H1 (cell line): ENCODE measurements around the gene NCOA1. TPM values are rescaled to one million over a fixed set of nuclear protein-coding genes. Genes with fewer than 3 reads are reported as not detected.

Source experiments
- CTCF ChIA-PET: fragments of 300-600 bp; sonication (Branson Sonifier 250); formaldehyde crosslinking; loops from one replicate; lab custom pipeline; 2021; ENCODE audit not compliant: partially characterized antibody; lab: Charles Lee
- POLR2A ChIA-PET: fragments of 300-600 bp; sonication (Branson Sonifier 250); formaldehyde crosslinking; loops from one replicate; lab custom pipeline; 2021; ENCODE audit warnings: inconsistent platforms; ENCODE audit not compliant: partially characterized antibody; lab: Charles Lee
- DNase-seq, 2 experiments: peaks; one replicate each; pipeline versions ENCODE4 v3.0.0 to v3.0.0-alpha.2; 2010 to 2022; ENCODE audit warnings: low spot score in 2 of 2, low read depth in 1 of 2, mixed read lengths in 1 of 2
- FAIRE-seq: peaks from 2 replicates; lab custom pipeline; 2011; peaks lifted over from hg19 to GRCh38; lab: Jason Lieb, UNC
- H2AFZ ChIP-seq: 2 replicates; pipeline ENCODE4 v1.8.1; 2012; ENCODE audit warnings: low read length, inconsistent platforms
- H2AK5ac ChIP-seq: 2 replicates; pipeline ENCODE4 v1.6.1; 2013; ENCODE audit warnings: low read depth, low read length
- H2BK120ac ChIP-seq: replicated peaks from 2 replicates; pipeline ENCODE3; 2013; ENCODE audit warnings: low read depth, low read length, inconsistent platforms
- H2BK12ac ChIP-seq: 2 replicates; pipeline ENCODE4 v1.6.1; 2013; ENCODE audit warnings: low read depth, low read length
- H2BK15ac ChIP-seq: 2 replicates; pipeline ENCODE4 v1.6.1; 2013; ENCODE audit warnings: low read length
- H2BK20ac ChIP-seq: 2 replicates; pipeline ENCODE4 v1.6.1; 2013; ENCODE audit warnings: low read length
- H2BK5ac ChIP-seq: 2 replicates; pipeline ENCODE4 v1.6.1; 2013; ENCODE audit warnings: low read depth, low read length
- H3K14ac ChIP-seq: 2 replicates; pipeline ENCODE4 v1.6.1; 2013; ENCODE audit warnings: inconsistent platforms; ENCODE audit not compliant: insufficient read length
- H3K18ac ChIP-seq: 2 replicates; pipeline ENCODE4 v1.6.1; 2013; ENCODE audit warnings: low read length; ENCODE audit errors: extremely low read depth
- H3K23ac ChIP-seq: 2 replicates; pipeline ENCODE4 v1.6.1; 2013; ENCODE audit warnings: inconsistent platforms; ENCODE audit not compliant: insufficient read length
- H3K23me2 ChIP-seq: 2 replicates; pipeline ENCODE4 v1.6.1; 2013; ENCODE audit warnings: low read depth, low read length
- H3K27ac ChIP-seq: 2 replicates; pipeline ENCODE4 v1.6.1; 2011; ENCODE audit warnings: low read depth, low read length, inconsistent platforms
- H3K27me3 ChIP-seq, 4 experiments: replicated peaks in 1 of 4; 1 replicate in 1 of 4; 2 replicates in 3 of 4; pipeline versions ENCODE4 v1.6.1 to v1.8.1; 2011 to 2013; ENCODE audit warnings: low read length in 3 of 4, mild to moderate bottlenecking in 3 of 4, inconsistent platforms in 2 of 4, mixed read lengths in 2 of 4, moderate library complexity in 1 of 4; ENCODE audit not compliant: control insufficient read depth in 3 of 4, insufficient read depth in 3 of 4; ENCODE audit errors: extremely low read depth in 1 of 4
- H3K36me3 ChIP-seq, 4 experiments: 2 replicates each; pipeline versions ENCODE4 v1.6.1 to v1.8.1; 2011 to 2013; ENCODE audit warnings: mild to moderate bottlenecking in 4 of 4, low read length in 3 of 4, moderate library complexity in 2 of 4, control low read depth in 1 of 4, inconsistent platforms in 1 of 4; ENCODE audit not compliant: insufficient read depth in 4 of 4, control insufficient read depth in 2 of 4
- H3K4ac ChIP-seq: replicated peaks from 2 replicates; pipeline ENCODE3; 2013; ENCODE audit warnings: low read length, low read depth, mixed read lengths, inconsistent platforms; ENCODE audit not compliant: insufficient read length
- H3K4me1 ChIP-seq, 4 experiments: replicated peaks in 1 of 4; 1 replicate in 1 of 4; 2 replicates in 3 of 4; pipeline versions ENCODE4 v1.6.1 to v1.8.1; 2011 to 2013; ENCODE audit warnings: low read length in 3 of 4, inconsistent platforms in 2 of 4, mixed read lengths in 1 of 4; ENCODE audit not compliant: insufficient read depth in 4 of 4, control insufficient read depth in 3 of 4
- H3K4me2 ChIP-seq, 2 experiments: 2 replicates each; pipeline versions ENCODE4 v1.6.1 to v1.8.1; 2011 to 2013; ENCODE audit warnings: low read depth in 2 of 2, low read length in 2 of 2, control low read depth in 1 of 2, inconsistent platforms in 1 of 2, mild to moderate bottlenecking in 1 of 2; ENCODE audit not compliant: insufficient read depth in 1 of 2
- H3K4me3 ChIP-seq, 4 experiments: fragments of 200-600, 300-600 bp in 1 of 4; sonication (generic), shearing (Covaris generic), sonication (Bioruptor Twin) in 1 of 4; 2 replicates each; pipeline versions ENCODE4 v1.5.1 to v1.8.1; 2011 to 2016; ENCODE audit warnings: low read length in 4 of 4, low read depth in 3 of 4, control low read depth in 2 of 4, inconsistent platforms in 2 of 4, mild to moderate bottlenecking in 2 of 4, mixed read lengths in 1 of 4, moderate library complexity in 1 of 4; ENCODE audit not compliant: insufficient read depth in 2 of 4; ENCODE audit errors: extremely low read depth in 1 of 4
- H3K56ac ChIP-seq: replicated peaks from 2 replicates; pipeline ENCODE3; 2013; ENCODE audit warnings: low read depth, mild to moderate bottlenecking, mixed read lengths, low read length, inconsistent platforms; ENCODE audit not compliant: insufficient read length
- H3K79me1 ChIP-seq: 2 replicates; pipeline ENCODE4 v1.6.1; 2013; ENCODE audit warnings: low read depth, low read length, control low read depth
- H3K79me2 ChIP-seq, 2 experiments: 2 replicates each; pipeline versions ENCODE4 v1.6.1 to v1.8.1; 2012 to 2013; ENCODE audit warnings: low read length in 2 of 2, mild to moderate bottlenecking in 2 of 2, inconsistent platforms in 1 of 2; ENCODE audit not compliant: insufficient read depth in 2 of 2, control insufficient read depth in 1 of 2
- H3K9ac ChIP-seq, 4 experiments: replicated peaks in 1 of 4; 1 replicate in 1 of 4; 2 replicates in 3 of 4; pipeline versions ENCODE4 v1.6.1 to v1.8.1; 2011 to 2013; ENCODE audit warnings: low read depth in 3 of 4, low read length in 3 of 4, control low read depth in 2 of 4, mild to moderate bottlenecking in 2 of 4, moderate library complexity in 2 of 4, inconsistent platforms in 1 of 4; ENCODE audit errors: extremely low read depth in 1 of 4
- H3K9me3 ChIP-seq, 2 experiments: 2 replicates each; pipeline versions ENCODE4 v1.6.1 to v1.8.1; 2012 to 2013; ENCODE audit warnings: mild to moderate bottlenecking in 2 of 2, moderate library complexity in 2 of 2, control low read depth in 1 of 2, inconsistent platforms in 1 of 2, low read depth in 1 of 2, low read length in 1 of 2, mixed read lengths in 1 of 2; ENCODE audit not compliant: insufficient read depth in 2 of 2
- H4K20me1 ChIP-seq, 2 experiments: replicated peaks in 1 of 2; 2 replicates each; pipeline versions ENCODE3 to v1.8.1; 2011 to 2013; ENCODE audit warnings: inconsistent platforms in 2 of 2, low read length in 2 of 2, mild to moderate bottlenecking in 1 of 2; ENCODE audit not compliant: insufficient read depth in 2 of 2, control insufficient read depth in 1 of 2
- H4K5ac ChIP-seq: 2 replicates; pipeline ENCODE4 v1.6.1; 2013; ENCODE audit warnings: low read length, low read depth, mixed read lengths, inconsistent platforms; ENCODE audit not compliant: insufficient read length
- H4K8ac ChIP-seq: 2 replicates; pipeline ENCODE4 v1.8.0; 2013; ENCODE audit warnings: mild to moderate bottlenecking, moderate library complexity, low read length, inconsistent platforms; ENCODE audit not compliant: insufficient read depth; ENCODE audit errors: extremely low read depth
- H4K91ac ChIP-seq: replicated peaks from 2 replicates; pipeline ENCODE3; 2013; ENCODE audit warnings: low read length, mixed read lengths, inconsistent platforms; ENCODE audit not compliant: insufficient read length
- ASH2L ChIP-seq: fragments of 200-600, 300-600 bp; sonication (generic); IDR thresholded peaks from one replicate; pipeline ENCODE4 v1.7.1; 2017; ENCODE audit warnings: low read length
- HDAC2 ChIP-seq, 2 experiments: fragments of 300-600 bp in 1 of 2; sonication (generic) in 1 of 2; IDR thresholded peaks; 2 replicates each; pipeline ENCODE4 v1.6.1; 2011 to 2012; ENCODE audit warnings: low read depth in 2 of 2, low read length in 2 of 2, mild to moderate bottlenecking in 2 of 2, moderate library complexity in 2 of 2, borderline replicate concordance in 1 of 2, inconsistent platforms in 1 of 2
- HDAC6 ChIP-seq: IDR thresholded peaks from one replicate; pipeline ENCODE4 v1.7.1; 2012; ENCODE audit warnings: low read depth, mild to moderate bottlenecking, inconsistent platforms, low read length, moderate library complexity
- JUN ChIP-seq: IDR thresholded peaks from 2 replicates; pipeline ENCODE4 v1.6.1; 2011; ENCODE audit warnings: low read depth, mild to moderate bottlenecking, improper control_type of control experiment, low read length
- SP1 ChIP-seq: IDR thresholded peaks from 2 replicates; pipeline ENCODE4 v1.6.1; 2011; ENCODE audit warnings: low read depth, low read length
- TCF12 ChIP-seq: IDR thresholded peaks from 2 replicates; pipeline ENCODE4 v1.6.1; 2011; ENCODE audit warnings: low read depth, mild to moderate bottlenecking, low read length
- TEAD4 ChIP-seq: IDR thresholded peaks from 2 replicates; pipeline ENCODE4 v1.6.1; 2012; ENCODE audit warnings: low read depth, low read length, inconsistent platforms, mixed read lengths
- WGBS, 2 experiments: shearing (Covaris generic) in 1 of 2; methylation state at CpG; one replicate each; pipeline versions ENCODE4 v1.1.6 to v1.1.7; 2013 to 2015; ENCODE audit warnings: low lambda C conversion rate in 2 of 2, mixed read lengths in 2 of 2, inconsistent platforms in 1 of 2, low coverage in 1 of 2, missing lambda C conversion rate in 1 of 2; ENCODE audit not compliant: insufficient replicate concordance in 2 of 2, insufficient coverage in 1 of 2, insufficient read length in 1 of 2; ENCODE audit errors: extremely low coverage in 1 of 2, missing lambda C conversion rate in 1 of 2; 5-methylcytosine and 5-hydroxymethylcytosine counted together
- polyA plus RNA-seq, 7 experiments: library from polyadenylated mRNA; depleted of rRNA in 3 of 7; stranded (reverse) in 5 of 7; unstranded in 2 of 7; fragments of >200 nt in 5 of 7; fragments of 200-250 nt in 2 of 7; gene quantifications; 1 replicate in 5 of 7; 2 replicates in 1 of 7; 4 replicates in 1 of 7; pipeline versions ENCODE4 v1.2.1 to v1.2.3, GENCODE V29; 2011 to 2013; ENCODE audit warnings: missing spikeins in 2 of 7, mixed read lengths in 2 of 7
- total RNA-seq: library from RNA; stranded (reverse); fragmentation: NEBNext Ultra II Directional; extraction: Animal tissue kit (Norgen Biotek cat#: 25700); gene quantifications from 2 replicates; pipeline ENCODE4 v1.2.1, GENCODE V29; 2021

The NCOA1 gene
- total and polyA plus RNA-seq, 2 of the 8 experiments (the other 6 are each of a cell fraction or from before 2014, with no cell fraction given), result 12.8 to 17.9 TPM

DNA sequence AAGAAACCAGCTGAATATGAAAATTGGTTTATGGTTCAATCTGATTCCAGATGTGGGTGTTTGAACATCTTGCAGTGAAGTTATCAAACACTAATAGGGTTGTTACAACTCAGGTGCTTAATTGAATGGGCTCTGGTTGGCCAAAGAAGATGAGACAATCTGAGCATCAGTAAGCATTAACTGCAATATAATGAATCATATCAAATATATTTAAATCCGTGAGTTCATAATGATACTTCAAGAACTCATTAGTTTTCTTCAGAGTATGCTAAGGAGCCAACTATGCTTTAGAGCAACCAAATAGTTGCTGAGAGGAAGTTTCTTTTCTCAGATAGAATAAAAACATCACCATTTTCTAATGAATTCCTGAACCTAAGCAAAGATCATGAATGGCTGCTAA, 79.2 kb downstream of the NCOA1 start:
- no peak overlapping the region for H3K9ac ChIP-seq
- H3K79me2 ChIP-seq, result no peaks in the 10 kb centered on the region
- no peak overlapping the region for H2BK12ac ChIP-seq
- no peak for FAIRE-seq
- H3K14ac ChIP-seq, result no peak overlapping the region
- H3K23ac ChIP-seq, result no peak overlapping the region
- no peak overlapping the region for H2BK20ac ChIP-seq
- H2AK5ac ChIP-seq, result no peak overlapping the region
- no peak overlapping the region for H3K4ac ChIP-seq
- no peak overlapping the region for H2BK5ac ChIP-seq
- no peaks in the 10 kb centered on the region for H3K27me3 ChIP-seq
- H4K8ac ChIP-seq, result no peak overlapping the region
- no peak for DNase-seq
- H4K91ac ChIP-seq, result no peak overlapping the region
- H4K5ac ChIP-seq, result no peak overlapping the region
- H3K4me3 ChIP-seq, result no peak overlapping the region
- WGBS, 2 experiments, result 79% methylated on average over 1 of the region's 1 CpG; no CpG with 5 or more reads in 1 of the 2 experiments
- ChIA-PET CTCF (interaction anchor here (1.6 to 1.7 kb wide), 2 partner anchors 11 to 160 kb away, joined by 3 read pairs; no protein-coding TSS in a partner anchor), POLR2A (no interaction called here)
- H3K9me3 ChIP-seq, result peaks cover 9 to 11% of the 10 kb centered on the region in 2 experiments; a peak in 3 of 4 replicates
- H3K27ac ChIP-seq, result no peak overlapping the region
- no peaks in the 10 kb centered on the region for H4K20me1 ChIP-seq
- H3K18ac ChIP-seq, result no peak overlapping the region
- H2BK120ac ChIP-seq, result no peak overlapping the region
- H3K56ac ChIP-seq, result no peak overlapping the region
- H3K79me1 ChIP-seq, result no peaks in the 10 kb centered on the region
- no peaks in the 10 kb centered on the region for H3K23me2 ChIP-seq
- no peak overlapping the region for H2AFZ ChIP-seq
- no peaks in the 10 kb centered on the region for H3K4me1 ChIP-seq
- H3K4me2 ChIP-seq, result no peak overlapping the region
- H3K36me3 ChIP-seq, result peaks cover 0 to 10% (median 4%) of the 10 kb centered on the region in 4 experiments; a peak in 2 of 8 replicates
- no peak for TF ChIP-seq TEAD4
- no peak for TF ChIP-seq JUN
- no peak for TF ChIP-seq ASH2L
- TF ChIP-seq HDAC6, result no peak
- no peak for TF ChIP-seq SP1
- no peak for TF ChIP-seq TCF12
- TF ChIP-seq HDAC2 (IDR thresholded peaks at IDR 0.05; ENCODE audit: borderline replicate concordance in 1 of 2, low read depth in 2 of 2, low read length in 2 of 2), result no peak
- H2BK15ac ChIP-seq, result no peak overlapping the region
